ENCODE data around the gene GNG12.

Gene GNG12

DNA sequence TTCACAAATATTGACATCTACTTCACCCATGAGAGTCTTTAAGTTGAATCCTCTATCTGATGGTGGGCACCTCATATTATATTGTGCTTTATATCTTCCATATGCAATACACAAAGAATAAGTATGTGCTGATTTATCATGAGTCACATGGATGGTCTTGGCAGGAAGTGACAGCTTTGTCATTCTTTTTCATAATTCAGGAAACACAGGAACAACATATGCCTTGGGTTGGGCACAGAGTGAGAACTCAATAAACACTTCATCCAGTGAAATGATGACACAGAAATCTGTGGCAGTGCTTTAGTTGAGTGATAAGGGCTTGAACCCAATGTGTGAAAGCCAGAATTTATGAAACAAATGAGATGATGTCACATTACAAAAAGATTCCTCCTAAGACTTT lies 107.0 kb downstream of the GNG12 start:
- DNase-seq, result no peak

DNA sequence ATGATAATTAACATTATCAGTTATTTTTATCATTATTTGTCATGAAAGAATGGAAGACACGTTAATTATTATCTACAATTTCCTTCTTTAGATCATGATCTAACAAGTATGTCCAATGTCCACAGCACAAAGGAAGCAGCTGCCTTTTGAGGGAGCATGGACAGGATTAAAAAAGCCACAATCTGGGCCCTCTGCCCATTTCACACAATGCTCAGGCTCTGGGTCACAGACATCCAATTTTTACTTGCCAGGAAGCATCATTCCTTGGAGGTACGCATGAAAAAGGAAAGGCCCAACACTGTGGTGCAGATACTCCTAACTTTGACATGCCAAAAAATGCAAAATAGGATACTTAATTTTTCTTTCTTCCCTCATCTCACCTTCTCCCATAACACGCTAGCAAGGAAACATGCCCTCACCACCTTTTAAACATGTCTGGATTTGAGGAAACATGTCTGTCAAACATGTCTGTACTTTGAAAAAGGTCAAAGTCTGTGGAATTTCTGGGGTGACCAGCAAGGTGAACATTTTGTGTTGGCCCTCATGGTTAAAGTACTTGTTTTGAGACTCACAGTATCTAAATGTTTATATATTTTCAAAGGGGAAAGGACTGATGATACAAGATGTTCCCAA lies 108.2 kb downstream of the GNG12 start:
- DNase-seq, result no peak

DNA sequence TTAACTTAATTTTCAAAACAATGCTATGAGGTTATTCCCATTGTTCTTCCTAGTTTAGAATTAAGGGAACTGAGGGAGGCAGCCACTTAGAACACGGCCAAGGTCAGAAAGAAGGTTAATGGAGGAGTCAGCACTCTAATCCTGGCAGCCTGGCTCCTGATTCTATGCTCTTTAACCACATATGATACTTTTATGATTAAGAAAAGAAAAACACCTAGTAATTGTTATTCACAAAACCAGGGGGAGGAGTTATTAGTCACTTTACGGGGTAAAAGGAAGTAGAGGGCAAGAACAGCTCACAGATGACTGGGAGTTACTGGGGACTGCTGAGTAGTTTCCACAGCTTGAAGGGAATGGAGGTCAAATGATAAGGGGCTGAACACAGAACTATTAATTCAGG lies 109.6 kb downstream of the GNG12 start:
- peak; percentile 28 for DNase-seq

DNA sequence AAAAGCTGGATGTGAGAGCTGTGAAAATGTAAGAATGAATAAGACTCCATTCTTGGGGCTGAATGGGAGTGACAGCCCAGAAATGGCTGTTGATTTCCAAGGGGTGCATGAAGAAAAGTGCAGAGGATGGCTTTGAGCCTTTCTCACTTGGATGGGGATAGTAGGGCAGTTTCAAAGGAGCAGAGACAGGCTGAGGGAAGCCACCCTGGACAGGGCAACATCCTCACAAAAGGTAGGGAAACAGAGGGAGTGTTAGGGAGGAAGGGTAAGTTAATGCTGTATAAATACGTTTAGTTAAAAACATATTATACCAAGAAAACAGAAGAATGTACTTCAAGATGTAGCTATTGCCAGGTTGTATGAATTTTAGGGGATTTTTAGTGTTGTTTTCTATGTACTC lies 110.1 kb downstream of the GNG12 start:
- DNase-seq, result no peak

DNA sequence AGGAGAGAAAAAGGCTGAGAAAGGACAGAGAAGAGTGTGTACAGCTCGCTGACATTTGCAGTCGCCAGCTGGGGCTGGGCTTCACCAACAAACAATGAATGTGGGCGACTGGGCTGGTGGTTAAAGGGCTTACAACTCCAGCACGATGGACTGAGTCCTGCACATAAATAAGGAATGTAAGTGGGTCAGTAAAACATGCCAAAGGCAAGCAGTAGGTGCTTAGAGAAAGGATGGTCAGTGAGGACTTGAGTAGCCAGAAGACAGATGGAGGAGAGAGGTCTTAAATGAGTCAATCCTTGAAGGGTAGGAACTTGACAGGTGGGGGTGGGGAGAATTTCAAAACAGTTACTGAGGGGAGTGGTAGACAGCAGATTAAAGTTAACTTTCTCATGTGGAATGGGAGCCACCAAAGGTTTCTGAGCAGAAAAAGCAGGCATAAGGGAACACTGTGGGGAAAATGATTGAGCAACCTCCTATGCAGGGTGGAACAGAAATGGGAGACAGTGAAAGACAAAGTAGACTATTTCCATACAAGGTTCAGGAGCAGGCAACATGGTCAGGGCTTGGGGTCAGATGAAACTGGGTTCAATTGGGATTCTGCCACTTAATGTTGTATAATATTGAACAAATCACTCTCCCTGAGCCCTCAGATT lies 110.8 kb downstream of the GNG12 start:
- no peak for DNase-seq

DNA sequence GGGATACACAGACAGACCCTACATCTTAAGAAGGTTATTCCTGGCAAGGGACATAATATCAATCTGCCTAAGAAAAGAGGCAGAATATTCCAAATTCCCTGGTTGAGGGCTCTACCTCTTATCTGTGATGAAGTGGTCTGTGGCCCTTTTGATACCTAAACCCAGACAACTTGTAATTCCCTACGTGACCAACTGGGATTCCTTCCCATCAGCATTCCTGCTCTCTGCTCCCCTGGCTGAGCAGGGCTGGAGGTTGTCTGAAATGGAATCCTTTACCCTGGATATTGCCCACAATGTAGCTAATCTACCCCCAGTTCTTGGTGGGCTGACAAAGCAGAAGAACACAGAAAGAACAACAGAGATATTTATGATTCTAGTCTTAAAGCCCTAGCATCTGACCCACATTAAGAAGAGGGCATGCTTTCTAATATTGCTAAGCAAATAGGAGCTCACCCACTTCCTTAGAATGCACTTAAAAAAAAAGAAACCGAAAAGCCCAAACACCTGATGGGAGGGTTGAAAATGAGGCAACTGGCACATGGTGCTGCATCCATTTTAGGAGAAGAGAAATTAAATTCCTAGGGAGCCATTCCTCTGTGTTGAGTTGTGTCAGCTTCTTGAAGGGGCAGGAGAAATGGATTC lies 111.5 kb downstream of the GNG12 start:
- DNase-seq, result no peak

DNA sequence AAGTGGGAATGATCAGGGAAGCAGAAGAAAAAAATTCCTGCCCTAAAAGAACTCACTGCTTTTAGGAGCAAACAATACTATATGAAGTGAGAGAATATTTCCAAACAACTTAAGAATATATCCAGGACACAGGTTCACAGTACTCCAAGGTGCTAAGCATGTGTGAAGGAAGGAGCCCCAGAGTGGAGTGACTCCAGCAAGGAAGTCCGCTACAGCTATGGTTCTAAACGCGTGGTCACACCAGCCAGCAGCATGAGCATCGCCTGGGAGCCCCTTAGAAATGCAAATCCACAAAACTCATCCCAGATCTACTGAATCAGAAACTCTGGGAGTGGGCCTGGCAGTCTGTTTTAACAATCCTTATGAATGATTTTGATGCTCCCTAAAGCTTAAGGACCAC lies 112.2 kb downstream of the GNG12 start:
- no peak for DNase-seq

DNA sequence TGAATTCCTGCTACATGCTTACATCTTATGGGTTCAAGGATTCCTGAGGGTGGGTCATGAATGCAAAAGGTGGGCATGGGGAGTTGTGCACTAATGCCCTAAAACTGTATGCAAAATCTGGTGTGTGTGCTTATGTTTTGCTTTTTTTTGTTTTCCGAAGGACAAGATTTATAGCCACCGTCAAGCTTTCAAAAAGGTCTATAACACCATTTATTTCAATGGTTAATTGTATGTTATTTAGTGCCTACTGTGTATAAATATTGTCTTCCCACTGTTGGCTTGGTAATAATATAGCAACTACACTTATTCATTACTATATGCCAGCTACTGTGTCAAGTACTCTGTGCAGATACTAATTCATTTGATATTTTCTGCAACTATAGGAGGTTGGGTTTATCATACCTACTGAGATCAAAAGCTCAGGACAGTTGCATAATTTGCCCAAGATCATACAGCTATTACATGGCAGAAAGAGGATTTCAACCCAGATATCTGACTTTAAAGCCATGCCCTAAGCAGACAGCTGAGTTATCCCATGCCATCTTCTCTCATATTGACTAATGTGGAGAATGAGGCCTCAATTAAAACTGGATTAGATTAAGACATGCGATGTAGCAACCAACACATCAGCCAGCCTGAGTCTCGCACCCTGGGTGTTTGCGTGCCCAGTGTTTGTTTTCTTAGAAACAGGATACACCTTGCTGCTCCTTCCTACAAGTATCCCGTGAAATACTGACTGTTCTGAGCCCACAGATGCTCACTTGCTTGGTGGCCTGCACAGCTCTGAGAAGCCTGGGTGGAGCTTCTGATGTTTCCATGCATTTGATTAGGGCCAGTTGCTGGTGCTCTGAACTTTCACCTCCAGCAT lies 113.7 kb downstream of the GNG12 start:
- DNase-seq, result no peak

DNA sequence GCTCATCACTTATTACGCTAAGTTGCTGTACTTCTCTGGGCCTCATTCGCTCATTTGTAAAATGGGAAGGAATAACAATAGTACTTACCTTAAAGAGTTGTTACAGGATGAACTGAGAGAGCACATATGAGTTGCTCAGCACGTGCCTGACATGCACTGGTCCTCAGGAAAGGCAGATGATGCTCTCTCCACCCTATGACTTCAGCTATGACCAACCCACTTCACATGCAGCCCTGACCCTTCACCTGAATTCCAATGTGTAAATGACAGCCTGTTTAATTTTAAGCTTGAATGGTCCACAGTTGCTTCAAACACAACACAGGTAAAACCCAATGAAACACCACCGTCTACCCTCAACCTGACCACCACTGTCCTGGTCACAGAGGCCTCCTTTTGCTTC lies 115.4 kb downstream of the GNG12 start:
- DNase-seq, result no peak

DNA sequence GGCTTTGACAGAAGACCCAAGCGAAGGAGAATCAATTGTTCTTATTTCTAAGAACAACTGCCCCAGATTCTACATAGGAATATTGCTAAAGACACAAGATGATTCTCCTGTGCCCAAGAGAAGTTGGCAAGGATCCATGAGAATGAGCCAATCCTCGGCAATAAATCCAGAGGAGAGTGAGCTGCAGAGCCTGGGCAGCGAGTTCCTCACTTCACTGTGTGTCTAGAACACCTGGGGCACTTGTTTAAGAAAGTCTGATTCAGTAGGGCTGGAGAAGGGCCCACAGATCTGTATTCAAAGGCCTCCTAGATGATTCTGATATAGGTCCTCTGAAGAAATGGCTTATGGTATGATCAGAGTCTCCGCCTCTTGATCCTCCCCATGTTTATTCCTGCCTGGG lies 116.5 kb downstream of the GNG12 start:
- peak; percentile 22 for DNase-seq

DNA sequence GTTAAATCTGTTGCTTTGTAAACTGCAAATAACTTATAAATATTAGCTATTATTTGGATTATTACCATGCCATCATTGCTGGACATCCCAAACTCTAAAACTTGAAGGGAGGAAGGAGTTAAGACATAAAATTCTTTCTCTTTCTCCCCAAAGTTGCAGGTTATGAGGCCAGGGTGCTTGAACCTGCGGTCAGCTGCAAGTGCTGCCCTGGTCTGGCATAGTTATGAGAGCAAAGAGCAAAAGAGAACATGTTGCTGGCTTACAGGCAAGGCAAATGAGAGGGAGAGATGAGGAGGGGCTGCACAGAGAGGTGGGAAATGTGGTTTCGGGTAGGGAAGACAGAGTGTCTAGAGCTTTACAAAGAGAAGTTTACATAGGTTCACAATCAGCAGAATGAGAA lies 117.4 kb downstream of the GNG12 start:
- DNase-seq, result no peak

DNA sequence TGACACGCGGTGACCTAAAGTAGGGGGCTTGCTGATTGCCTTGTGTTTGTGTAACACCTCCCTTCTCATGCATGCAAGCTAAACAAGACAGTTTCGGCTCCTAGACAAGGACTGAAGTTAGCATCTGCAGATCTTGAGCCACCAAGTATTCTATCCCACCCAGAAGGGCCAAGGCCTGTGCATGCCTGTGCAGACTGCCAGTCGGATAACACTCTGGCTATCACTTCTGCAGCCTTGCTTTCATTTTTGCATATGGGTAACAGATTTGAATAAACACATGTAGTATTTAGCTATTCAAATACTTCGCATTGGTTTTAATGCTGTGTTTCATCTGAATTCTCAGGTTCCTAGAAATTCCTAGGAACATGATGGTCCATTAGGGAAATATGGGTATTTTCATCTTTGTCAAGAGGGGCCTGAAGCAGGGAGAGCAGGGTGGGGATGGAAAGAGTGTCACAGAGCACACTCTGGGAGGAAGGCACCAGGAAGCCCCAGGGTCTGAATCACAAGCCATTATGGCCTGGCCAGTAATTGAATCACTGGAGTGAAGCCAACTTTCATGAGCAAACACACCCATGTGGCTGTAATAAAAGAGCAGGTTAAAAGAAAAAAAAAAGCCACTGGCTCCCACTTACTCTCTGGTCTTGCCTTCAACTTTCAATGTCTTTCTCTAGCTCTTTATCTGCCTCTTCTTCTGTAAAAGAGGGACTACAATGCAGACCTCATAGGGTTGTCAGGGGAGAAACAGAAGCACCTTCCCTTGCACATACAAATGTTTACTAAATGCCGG lies 120.0 kb downstream of the GNG12 start:
- DNase-seq, result peak; percentile 88

DNA sequence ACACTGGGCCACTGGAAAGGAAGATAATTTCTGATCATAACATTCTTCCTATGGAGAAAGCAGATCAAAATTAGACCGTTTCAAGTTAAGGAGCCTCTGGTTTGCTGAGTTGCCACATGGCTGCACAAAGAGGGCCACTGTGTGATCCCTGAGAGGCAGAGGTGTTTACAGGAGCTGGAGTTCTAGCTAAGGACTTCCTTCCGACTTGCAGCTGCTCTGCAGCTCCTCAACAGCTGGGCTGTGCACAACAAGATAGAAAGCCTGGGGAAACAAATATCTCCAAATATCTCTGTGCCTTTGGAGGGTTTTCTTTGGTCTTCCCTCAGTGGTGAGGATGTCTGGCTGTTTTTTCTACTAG lies 121.4 kb downstream of the GNG12 start:
- DNase-seq, result peak; percentile 72

DNA sequence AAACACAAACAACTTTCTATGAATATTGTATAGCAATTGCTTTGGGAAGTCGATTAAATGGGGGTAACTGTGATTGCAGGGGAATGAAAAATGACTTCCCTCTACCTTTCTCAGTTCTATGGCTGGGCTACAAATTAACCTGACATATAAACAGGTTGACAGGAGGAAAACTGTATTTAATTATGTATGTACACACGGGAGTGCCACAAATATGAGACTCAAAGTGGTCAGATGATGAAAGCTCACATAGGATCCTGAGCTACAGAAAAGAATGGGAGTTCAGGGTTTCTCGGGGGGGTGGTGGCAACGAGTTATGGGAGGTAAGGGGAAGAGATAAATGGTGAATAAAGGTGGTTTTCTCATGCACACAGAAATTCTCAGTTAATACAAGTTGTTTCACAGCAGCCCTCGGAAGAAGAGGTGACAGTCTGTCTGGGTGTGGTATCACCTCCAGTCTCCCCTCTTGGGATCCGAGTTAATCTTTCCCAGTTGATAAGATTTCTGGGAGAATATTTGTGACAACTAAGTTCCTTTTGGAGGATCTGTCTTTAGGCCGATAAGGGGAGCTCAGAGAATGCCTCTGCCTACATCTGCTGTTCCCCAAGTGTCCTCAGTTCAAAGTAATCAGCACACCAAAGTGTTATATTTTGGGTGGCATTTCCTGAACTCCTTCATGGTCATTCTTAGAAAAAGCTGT lies 122.0 kb downstream of the GNG12 start:
- DNase-seq, result no peak

DNA sequence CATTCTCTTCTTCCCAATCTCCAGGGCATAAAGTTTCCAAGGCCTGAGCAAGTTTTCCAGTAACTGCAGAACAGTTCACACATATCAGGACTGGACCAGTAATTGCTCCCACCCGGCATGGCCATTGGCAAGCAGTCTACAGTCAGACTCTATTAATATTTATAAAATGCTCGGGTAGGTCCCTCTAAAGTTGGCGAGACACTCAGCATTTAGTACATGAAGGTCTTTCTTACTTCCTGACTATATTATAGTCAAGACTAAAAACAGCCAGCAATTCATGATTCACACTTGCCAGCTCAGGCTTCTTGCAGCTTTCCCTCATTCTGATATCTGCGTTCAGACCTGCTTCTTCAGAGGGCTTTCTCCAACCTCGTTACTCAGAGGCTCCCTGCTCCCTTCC lies 122.8 kb downstream of the GNG12 start:
- no peak for DNase-seq

DNA sequence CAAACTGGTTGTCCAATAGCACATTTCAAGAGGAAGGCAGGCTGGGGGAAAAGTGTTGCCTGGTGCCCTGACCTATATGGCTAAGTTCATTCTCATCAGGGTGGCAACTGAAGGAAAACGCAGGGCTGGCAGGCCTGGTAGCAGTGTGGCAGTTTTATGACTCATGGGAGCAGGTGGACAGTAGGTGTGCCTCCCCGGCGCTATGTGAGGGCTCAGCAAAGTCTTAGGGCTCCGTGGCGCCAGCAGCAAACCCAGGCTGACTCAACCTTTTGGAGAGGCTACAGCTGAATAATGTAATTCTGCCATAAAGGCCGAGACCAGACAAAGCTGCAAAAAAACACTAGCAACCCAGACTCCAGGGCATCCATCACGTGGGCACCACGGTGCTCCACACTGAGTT lies 124.7 kb downstream of the GNG12 start:
- peak; percentile 73 for DNase-seq

DNA sequence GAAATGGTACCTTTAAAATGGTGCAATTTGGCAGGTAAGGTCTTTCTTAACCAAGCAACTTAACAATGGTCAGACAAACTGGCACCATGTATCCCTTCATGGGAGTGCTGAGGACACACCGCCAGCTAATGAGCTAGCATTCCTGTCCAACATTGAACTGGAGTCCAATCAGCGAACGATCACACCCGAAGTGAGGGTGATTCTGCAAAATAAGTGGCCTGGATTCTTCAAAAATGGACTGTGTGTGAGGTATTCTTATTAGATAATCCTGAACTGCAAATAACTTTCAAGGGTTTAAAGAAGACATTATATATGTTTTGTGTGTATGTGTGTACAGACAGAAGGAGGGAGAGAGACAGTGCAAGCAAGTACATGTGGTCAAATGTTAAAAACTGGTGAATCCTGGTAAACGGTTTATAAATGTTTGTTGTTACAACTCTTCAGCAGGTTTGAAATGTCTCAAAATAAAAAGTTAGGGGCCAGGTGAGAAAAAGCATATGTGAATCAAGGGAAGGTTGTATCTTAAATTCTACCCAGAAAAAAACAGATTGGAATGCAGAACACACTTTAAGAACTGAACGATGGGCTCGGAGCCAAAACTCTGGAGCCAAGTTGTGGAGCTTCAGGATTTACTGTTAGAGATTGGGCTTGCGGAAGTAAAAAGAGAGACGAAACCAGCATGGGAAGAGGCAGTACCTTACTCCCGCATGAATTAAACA lies 127.4 kb downstream of the GNG12 start:
- DNase-seq, result no peak

DNA sequence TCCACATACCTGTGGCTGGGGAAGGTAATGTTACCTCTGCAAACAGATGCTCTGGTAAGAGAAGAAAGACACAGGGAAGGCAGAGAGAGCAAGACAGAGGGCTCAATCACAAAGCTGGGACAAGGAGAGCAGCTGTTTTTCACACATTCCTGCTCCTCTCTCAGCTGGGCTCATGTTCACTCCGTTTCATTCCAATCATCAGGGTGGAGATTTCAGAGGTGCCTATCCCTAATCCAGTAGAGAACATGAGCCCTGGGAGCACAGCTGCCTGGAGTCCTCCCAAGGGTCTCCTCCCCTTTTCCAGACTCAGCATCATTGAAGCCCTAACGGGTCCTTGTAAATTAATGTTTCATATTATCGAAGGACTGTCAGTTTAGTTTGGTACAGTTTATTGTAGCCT lies 128.9 kb downstream of the GNG12 start:
- DNase-seq, result no peak

DNA sequence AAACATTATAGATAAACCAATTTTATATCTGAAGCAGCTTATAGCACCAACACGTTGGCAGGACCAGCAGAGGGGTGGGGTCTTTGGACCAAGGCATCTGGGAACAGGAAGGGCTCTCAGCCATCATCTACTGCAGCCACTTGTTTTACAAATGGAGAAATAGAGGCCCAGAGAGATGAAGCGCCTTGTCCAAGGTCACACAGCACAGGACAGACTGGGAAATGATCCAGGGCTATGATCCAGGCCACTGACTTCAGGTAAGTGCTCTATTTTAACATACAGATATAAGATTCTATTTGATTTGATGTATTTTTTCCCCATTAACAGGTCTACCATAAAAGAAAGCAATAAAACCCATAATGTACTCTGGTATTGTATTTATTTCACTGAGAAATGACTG lies 131.4 kb downstream of the GNG12 start:
- DNase-seq, result no peak

DNA sequence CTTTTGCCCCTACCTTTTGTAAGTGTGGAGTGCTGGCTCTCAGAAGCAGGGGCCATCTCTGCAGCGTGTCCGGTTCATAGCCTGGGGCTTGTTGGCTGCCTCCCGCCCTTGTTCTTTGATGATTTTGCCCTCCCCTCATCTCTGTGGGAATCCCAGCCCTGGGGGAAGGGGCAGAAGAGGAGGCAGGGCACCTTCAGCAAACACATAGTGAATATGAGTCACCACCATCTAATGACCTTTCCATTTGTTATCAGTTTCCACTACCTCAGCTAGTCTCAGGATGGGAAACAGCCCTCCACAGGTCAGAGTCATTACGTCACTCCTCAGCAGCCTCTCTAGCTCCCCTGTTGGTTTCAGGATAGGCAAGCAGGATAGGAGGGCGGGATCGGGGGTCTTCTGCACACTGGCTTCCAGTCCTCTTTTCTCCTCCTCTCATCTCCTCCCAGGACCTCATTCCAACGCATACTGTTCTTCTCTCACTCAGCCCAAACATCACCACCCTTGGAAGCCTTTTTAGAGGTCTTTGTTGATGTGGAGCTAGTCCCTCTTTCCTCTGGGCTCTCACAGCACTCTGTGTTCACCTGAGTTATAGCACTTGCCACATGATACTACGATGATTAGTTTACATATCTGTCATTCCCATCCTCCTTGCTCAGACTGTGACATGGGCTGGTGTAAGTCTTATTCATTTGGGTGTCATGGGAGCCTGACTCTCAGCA lies 132.4 kb downstream of the GNG12 start:
- no peak for DNase-seq

DNA sequence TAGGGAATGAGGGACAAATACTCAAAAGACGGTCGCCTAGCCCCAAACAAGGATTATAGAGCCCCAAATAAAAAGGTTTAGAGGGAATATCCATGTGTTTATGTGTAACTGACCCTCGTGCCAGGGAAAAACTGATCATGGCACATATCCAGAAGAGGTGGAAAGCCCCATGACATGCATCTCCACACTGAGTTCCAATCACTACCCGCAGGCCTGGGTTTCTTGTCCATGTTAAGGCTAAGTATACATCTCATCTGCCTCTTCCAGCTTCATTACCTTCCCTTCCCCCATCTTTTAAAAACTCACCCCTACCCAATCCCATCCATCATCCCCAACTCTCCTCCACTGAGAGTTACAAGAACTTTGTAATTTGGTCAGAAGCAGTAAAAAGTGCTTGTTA lies 133.0 kb downstream of the GNG12 start:
- DNase-seq, result no peak

All from RPMI8226 (cell line).